ENCODE data around the gene CASP2. TPM values are rescaled to one million over a fixed set of nuclear protein-coding genes. Genes with fewer than 3 reads are reported as not detected.

CASP2 gene
- total and polyA plus RNA-seq, 2 of the 8 experiments (the other 6 are each of a cell fraction or from before 2014, with no cell fraction given), result 23.7 to 35.3 TPM

GRCh38 chr7:143248761-143249354, 39.3 kb upstream of the CASP2 start:
- H3K27ac ChIP-seq (ENCODE audit: low read depth, low read length), result no peak overlapping the region

More at GRCh38 chr7:143248761-143249354, 39.3 kb upstream of the CASP2 start:
- Histone ChIP-seq H2BK15ac (ENCODE audit: low read length) (no peak overlapping the region), H4K5ac (ENCODE audit: insufficient read length, low read depth, low read length) (no peak overlapping the region), H3K4me1 (replicated peaks in 1 of 4; ENCODE audit: control insufficient read depth in 3 of 4, insufficient read depth in 4 of 4, low read length in 3 of 4) (no peaks in the 10 kb centered on the region), H4K20me1 (replicated peaks in 1 of 2; ENCODE audit: control insufficient read depth in 1 of 2, insufficient read depth in 2 of 2, low read length in 2 of 2) (no peaks in the 10 kb centered on the region), H3K36me3 (ENCODE audit: control insufficient read depth in 2 of 4, insufficient read depth in 4 of 4, low read length in 3 of 4) (no peaks in the 10 kb centered on the region), H3K79me2 (ENCODE audit: control insufficient read depth in 1 of 2, insufficient read depth in 2 of 2, low read length in 2 of 2) (no peaks in the 10 kb centered on the region), H3K4ac (replicated peaks; ENCODE audit: insufficient read length, low read depth, low read length) (no peak overlapping the region), H3K27me3 (replicated peaks in 1 of 4; ENCODE audit: control insufficient read depth in 3 of 4, extremely low read depth in 1 of 4, insufficient read depth in 3 of 4, low read length in 3 of 4) (no peaks in the 10 kb centered on the region; a peak in 1 of 7 replicates), H2BK5ac (ENCODE audit: low read depth, low read length) (no peak overlapping the region), H2BK120ac (replicated peaks; ENCODE audit: low read depth, low read length) (no peak overlapping the region), H2AFZ (ENCODE audit: low read length) (no peak overlapping the region), H3K79me1 (ENCODE audit: low read depth, low read length) (no peaks in the 10 kb centered on the region), H3K23me2 (ENCODE audit: low read depth, low read length) (no peaks in the 10 kb centered on the region), H4K8ac (ENCODE audit: extremely low read depth, insufficient read depth, low read length) (no peak overlapping the region), H3K14ac (ENCODE audit: insufficient read length) (no peak overlapping the region), H3K4me3 (ENCODE audit: extremely low read depth in 1 of 4, insufficient read depth in 2 of 4, low read depth in 3 of 4, low read length in 4 of 4) (no peak overlapping the region), H3K18ac (ENCODE audit: extremely low read depth, low read length) (no peak overlapping the region), H3K9me3 (ENCODE audit: insufficient read depth in 2 of 2, low read depth in 1 of 2, low read length in 1 of 2) (no peaks in the 10 kb centered on the region), H3K4me2 (ENCODE audit: insufficient read depth in 1 of 2, low read depth in 2 of 2, low read length in 2 of 2) (no peak overlapping the region), H3K9ac (replicated peaks in 1 of 4; ENCODE audit: extremely low read depth in 1 of 4, low read depth in 3 of 4, low read length in 3 of 4) (no peak overlapping the region), H3K56ac (replicated peaks; ENCODE audit: insufficient read length, low read depth, low read length) (no peak overlapping the region), H3K23ac (ENCODE audit: insufficient read length) (no peak overlapping the region), H4K91ac (replicated peaks; ENCODE audit: insufficient read length, low read length) (no peak overlapping the region), H2BK12ac (ENCODE audit: low read depth, low read length) (no peak overlapping the region), H2BK20ac (ENCODE audit: low read length) (no peak overlapping the region), H2AK5ac (ENCODE audit: low read depth, low read length) (no peak overlapping the region)
- TF ChIP-seq JUN (IDR thresholded peaks at IDR 0.05; ENCODE audit: low read depth, low read length) (no peak), CTCF (IDR thresholded peaks at IDR 0.05; ENCODE audit: control extremely low read depth in 1 of 3, insufficient read depth in 1 of 3, low read depth in 1 of 3, low read length in 3 of 3) (no peak), SP4 (IDR thresholded peaks at IDR 0.05; ENCODE audit: low read length) (no peak), SRF (IDR thresholded peaks at IDR 0.05; ENCODE audit: low read depth, low read length) (no peak), SAP30 (IDR thresholded peaks at IDR 0.05; ENCODE audit: insufficient read depth, insufficient replicate concordance, low read length) (no peak), EGR1 (IDR thresholded peaks at IDR 0.05; ENCODE audit: borderline replicate concordance, low read depth, low read length) (no peak), POLR2A (IDR thresholded peaks at IDR 0.05; ENCODE audit: control extremely low read depth in 1 of 2, low read depth in 2 of 2, low read length in 2 of 2) (no peak), NANOG (IDR thresholded peaks at IDR 0.05; ENCODE audit: insufficient read depth, low read depth, low read length, poor library complexity, severe bottlenecking) (no peak), RXRA (IDR thresholded peaks at IDR 0.05; ENCODE audit: insufficient read depth, low read depth, low read length) (no peak), CHD2 (IDR thresholded peaks at IDR 0.05; ENCODE audit: low read length) (no peak), SP1 (IDR thresholded peaks at IDR 0.05; ENCODE audit: low read depth, low read length) (no peak), ZNF274 (IDR thresholded peaks at IDR 0.05; ENCODE audit: borderline replicate concordance, extremely low read depth, low read length) (no peak)
- CTCF ChIA-PET (ENCODE audit: partially characterized antibody), result interaction anchor here (1.5 to 6.6 kb wide), 3 partner anchors 9 to 32 kb away, joined by 4 to 41 read pairs (median 6); no protein-coding TSS in a partner anchor
- POLR2A ChIA-PET (ENCODE audit: partially characterized antibody), result interaction anchor here (1.5 kb wide), 1 partner anchor 14 kb away, joined by 3 read pairs; the partner anchor contains the start of gene GSTK1
- DNase-seq (ENCODE audit: low read depth in 1 of 2, low spot score in 2 of 2) (no peak), FAIRE-seq (no peak)
- 93% methylated on average over 2 of the region's 2 CpGs; no CpG with 5 or more reads in 1 of the 2 experiments for WGBS, 2 experiments (ENCODE audit: extremely low coverage in 1 of 2, insufficient coverage in 1 of 2, insufficient read length in 1 of 2, insufficient replicate concordance in 2 of 2, low coverage in 1 of 2, low lambda C conversion rate in 2 of 2, missing lambda C conversion rate in 1 of 2)

All from H1 (cell line).